Mesenteric fat pad (tissue), 1 donor: ENCODE measurements around the gene GUCY1A2. TPM values are rescaled to one million over a fixed set of nuclear protein-coding genes. Genes with fewer than 3 reads are reported as not detected.

Experiments used
- DNase-seq: peaks from one replicate; pipeline ENCODE4 v3.0.0-alpha.2; 2020; ENCODE audit warnings: low spot score
- total RNA-seq: library from RNA; stranded (reverse); fragmentation: NEBNext Ultra II Directional; extraction: Animal tissue kit (Norgen Biotek cat#: 25700); gene quantifications from one replicate; pipeline ENCODE4 v1.2.1, GENCODE V29; 2021
- donor health status: DM: yes; HTN: yes; CAD: no.

Gene GUCY1A2
- total RNA-seq, 1 donor from 2014 or later, result 6.9 TPM

DNA sequence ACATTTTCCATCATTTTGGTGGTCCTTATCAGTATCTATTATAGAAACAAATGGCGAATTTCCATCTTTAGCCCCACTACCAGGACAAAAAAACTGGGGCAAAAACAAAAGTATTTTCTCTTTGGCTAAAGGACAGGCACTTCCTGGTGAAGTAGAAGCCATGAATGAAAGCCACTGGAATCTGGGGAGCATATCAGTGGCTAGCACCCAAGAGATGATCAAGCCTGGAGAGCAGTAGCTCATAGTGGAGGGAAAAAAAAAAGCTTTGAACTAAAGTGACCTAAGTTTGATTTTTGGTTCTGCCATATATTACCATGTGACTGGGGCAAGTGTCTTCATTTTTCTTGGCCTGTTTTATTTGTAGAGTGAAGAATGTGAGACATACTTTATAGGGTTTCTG is 272.3 kb downstream of the GUCY1A2 start:
- no peak for DNase-seq

DNA sequence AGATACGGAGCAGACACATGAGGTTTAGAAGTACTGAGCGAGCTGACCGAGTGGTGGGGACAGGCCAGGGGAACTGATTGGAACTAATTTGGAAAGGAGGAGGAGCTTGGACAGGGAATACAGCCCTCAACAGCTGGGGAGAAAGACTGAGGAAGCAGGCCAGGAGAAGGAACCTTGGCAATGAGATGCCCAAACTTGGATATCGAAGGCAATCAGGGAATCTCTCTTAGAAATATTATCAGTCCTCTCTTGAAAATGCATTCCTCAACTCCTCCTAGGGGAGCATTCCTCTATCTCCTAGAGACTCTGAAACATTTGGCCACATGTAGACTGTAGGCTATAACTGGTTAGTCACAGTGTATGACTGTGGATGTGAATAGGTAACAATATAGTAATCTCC is 284.6 kb downstream of the GUCY1A2 start:
- no peak for DNase-seq

DNA sequence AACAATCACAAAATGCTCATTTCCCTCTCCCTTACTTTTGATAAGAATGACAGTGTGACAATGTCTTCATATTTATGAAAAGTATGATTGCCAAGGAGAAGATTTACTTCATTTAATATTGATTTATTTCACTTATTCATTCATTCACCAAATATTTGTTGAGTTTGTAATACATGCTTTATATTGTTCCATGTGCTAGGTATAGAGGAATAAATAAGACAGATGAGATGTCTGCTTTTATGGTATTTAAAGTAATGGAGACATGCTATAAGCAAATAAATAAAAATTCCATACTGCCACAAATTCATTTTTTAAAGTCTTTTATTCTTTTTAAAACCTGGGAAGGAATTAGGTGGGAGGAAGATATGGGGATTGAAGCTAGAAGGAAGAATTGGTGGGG is 289.4 kb downstream of the GUCY1A2 start:
- no peak for DNase-seq

DNA sequence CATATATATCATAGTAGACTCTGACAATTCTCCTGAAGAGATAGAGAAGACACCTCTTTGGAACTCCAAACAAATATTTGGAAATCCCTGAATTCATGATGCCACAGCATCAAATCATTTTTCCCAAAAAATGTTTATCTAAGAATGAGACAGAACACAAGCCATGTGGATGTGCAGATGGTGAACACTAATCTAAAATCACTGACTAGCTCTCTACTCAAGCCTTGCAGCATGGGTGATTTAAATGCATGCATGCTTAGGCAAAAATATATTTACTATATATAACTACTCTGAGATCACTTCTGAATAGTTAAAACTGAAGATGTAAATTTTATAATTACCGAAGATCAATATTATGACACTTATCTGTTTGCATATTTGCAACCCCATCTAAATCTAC is 289.9 kb downstream of the GUCY1A2 start:
- no peak for DNase-seq

DNA sequence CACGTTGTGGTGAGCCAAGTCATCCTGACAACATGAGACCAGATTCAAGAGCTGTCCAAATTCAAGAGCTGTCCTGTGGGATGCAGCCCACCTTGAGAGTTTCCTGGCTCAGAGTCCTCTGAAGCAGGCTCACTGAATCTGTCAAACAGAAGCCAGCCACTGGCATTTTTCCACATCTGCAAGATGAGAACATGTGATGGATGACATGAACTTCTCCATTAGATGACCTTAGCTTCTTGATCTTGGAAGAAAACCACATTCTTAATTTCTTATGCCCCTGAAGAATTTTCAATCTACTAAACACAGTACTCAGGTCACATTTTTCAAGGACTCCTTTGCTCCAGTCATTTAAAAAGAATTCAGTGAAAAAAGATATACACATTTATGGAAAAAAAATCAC is 291.0 kb downstream of the GUCY1A2 start:
- DNase-seq, result no peak

DNA sequence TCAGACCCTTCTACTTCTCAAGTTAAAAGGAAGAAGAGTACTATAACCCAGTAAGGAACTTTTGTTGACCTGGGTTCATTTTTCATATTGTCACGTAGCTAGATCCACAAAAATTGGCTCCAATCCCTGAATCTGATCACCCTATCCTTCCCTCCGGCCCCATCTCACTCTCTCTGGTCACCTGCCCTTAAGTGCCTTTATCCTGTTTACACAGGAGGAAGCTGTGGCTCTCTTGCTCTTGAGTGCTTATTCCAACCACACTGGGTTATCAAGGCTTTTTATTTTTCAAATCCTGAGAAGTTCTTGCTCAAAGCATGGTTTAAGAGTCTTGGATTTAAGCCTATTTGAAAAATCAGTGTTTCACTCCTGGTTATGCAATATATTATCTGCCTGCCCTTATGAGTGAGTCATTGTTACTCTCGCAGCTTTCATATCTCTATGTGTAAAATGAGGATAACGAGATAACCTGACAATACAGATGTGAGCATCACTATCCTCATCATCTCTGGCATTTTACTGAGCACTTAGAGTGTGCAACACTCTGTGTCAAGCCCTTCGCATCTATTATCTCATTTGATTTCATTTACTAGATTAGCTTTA is 293.9 kb downstream of the GUCY1A2 start:
- no peak for DNase-seq

DNA sequence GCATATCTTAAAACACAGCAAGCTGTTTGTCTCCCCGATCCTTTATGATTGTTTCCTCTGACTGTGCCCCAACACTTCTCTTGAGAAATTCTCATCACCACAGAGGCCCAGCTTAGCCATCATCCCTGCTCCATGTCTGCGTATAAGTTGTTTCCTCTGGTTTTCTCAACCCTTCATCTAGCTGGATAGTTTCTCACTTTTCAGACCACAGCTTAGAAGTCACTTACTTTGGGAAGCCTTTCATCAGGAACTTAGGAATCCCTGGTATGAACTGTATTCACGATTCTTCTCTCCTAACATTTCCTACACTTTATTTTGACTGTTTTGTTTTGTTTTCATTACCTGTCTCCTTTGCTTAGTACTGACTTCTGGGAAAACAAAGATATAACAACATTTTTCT is 295.2 kb downstream of the GUCY1A2 start:
- no peak for DNase-seq

DNA sequence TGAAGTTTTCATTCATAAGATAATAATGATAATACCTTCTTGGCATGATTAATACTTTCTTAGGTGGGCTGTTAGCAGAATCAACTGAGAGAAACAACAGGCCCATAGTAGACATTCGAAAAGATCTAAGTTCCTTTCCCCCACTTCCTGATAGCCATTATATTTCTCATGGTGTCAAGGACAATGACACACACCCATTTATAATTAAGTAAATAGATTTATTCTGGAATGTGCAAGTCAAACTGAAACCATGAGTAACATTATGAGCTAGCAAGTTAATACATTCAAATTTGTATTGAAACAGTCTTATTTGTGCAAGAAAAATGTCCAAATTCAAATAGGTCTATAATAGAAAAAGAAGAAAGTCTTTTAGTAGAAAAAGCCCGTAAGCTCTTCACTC is 301.1 kb downstream of the GUCY1A2 start:
- no peak for DNase-seq

DNA sequence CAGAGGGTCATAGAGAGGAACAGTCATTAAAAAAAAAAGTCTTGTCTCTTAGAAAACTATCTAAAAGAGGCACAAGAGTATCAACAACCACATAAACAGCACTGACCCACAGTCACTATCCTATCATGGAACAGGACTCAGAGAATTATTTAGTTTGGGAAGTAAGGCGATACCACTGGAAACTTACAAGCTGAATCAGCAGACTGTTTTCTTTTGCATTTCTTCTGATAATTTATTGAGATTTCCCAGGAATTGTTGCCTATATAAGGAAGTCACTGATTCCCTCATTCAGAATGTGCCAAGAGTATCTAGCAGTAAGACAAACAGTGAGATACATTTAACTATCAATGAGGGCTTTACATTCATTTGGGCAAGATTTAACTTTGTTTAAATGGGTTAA is 304.1 kb downstream of the GUCY1A2 start:
- DNase-seq, result no peak

DNA sequence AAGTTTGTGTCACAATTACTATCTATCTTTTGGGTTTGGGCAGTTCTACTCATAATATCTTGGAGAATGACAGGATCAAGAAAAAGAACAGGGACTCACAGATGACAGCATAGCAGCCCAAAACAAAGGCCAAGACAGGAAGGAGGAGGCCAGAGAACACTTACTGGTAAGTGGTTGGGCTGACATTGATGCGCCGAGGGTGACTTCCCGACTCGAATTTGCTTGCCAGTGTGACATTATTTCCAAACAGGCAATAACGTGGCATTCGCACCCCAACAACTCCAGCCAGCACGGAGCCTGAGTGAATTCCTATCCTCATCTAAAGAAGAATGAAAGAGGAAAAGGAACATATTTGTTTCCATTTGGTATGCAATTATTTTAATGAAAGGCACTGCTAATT is 309.9 kb downstream of the GUCY1A2 start:
- no peak for DNase-seq

DNA sequence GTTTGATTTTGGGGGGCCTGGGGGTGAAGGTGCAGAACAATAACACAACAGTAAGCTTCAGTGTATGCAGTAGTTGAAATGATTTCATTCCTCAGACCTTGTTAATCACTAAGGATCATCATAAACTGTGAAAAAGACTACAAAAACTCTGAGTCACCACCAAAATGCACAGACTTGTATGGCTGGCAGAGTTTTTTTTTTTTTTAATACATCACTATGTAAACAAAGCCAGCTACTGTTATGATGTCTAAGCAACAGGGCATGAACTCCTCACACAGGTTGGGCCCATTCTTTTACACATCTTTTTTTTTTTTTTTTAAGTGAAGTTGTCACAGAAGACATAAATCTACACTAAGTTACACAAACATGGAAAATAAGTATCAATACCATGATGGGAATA is 311.9 kb downstream of the GUCY1A2 start:
- DNase-seq, result no peak

DNA sequence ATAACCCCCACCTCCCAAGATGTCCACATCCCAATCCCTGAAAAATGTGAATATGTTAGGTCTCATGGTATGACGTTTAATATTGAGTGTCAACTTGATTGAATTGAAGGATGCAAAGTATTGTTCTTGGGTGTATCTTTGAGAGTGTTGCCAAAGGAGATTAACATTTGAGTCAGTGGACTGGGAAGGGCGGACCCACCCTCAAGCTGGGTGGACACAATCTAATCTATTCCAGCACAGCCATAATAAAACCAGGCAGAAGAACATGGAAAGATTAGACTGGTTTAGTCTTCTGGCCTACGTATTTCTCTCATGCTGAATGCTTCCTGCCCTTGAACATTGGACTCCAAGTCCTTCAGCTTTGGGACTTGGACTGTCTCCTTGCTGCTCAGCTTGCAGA is 315.5 kb downstream of the GUCY1A2 start:
- DNase-seq, result no peak

DNA sequence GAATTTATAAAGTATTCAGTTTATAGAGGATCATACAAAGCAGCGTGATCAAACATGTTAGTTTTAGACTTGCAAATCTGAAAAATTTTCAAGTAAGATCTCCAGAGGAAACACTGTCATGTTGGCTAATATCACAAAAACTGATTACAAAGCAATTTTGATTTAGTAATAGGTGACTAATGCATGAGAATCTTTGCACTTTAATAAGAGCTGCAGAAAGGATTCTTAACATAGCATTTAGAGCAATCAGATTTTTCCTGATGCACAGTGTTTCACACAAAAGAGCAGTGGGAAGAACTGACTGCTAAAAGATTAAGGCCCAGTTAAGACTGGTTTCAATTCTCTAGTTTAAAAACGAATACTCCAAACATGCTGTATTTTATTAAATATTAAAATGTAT is 321.2 kb downstream of the GUCY1A2 start:
- DNase-seq, result no peak

DNA sequence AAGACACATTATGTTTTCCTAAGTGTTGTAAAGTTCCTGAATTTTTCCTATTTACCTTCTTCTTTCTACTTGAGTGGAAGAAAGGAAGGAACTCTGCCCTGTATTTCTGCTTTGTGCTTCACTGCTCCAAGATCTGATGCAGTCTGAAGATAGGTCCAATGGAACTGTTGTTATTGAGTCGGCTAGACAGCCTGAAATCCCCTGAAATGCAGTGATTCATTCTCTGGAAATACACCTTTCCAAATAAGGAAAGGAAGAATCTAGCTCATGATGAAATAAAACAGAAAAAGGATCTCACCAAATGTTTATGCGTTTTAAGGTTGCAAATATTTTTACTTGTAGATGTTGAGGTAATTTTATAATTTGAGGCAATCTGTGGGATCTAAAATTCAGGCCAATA is 322.8 kb downstream of the GUCY1A2 start:
- DNase-seq, result no peak

DNA sequence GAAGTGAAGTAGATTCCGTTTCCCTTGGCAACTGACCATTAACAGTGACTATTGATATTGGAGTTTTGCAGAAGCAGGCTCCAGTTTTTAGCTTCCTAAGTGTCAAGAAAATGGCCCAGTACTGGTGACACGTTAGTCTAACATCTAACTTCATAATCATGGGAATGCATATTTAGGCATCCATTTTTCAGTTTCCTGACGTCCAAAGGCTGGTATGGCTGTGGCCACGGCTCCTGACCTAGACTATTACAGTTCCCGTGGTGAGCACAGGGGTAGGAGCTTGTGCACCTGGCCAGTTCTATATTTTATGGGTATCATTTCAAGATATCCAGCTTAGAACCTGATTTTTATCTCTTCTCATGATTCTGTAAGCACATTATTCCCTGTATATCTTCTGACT is 323.8 kb downstream of the GUCY1A2 start:
- no peak for DNase-seq

DNA sequence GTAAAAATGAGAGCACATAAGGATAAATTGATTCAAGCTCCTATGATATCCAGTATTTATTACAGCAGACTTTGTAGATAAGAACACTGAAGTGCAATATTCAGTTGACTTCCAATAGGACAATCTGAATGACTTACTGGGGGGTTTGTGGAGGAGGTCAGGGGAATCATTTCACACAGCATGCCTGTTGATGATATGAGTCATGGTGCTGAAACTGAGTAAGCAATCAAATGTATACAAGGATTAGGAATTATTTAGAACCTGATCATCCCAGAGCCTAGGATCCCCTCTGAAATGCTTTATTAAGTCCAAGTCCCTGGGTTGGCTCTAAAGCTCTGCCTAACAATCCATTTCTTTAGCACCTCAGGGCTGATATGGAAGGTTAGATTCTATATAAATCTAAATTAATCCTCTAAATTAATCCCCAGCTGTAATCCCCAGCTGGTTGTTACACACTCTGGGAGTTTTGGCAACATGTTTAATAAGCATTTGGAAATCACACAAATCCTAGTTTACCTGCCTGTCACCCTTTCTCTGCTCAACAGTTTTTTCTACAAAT is 326.4 kb downstream of the GUCY1A2 start:
- no peak for DNase-seq

DNA sequence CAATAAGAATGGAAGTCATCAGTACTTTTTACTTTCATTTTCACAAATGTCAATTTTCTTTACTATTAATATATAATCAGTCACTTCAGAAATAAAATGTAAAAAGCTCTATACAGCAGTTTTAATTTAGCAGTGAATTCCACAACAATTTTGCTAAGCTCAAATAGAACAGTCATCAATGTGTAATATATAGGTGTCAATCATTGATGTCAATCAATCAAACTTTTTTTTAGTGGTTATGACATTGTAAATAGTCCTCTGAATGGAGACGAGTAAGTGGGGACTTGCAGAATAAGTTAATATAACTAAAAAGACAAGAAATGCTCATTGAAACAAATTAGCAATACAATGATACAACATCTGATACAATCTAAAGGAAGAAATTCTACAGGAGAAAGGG is 327.4 kb downstream of the GUCY1A2 start:
- no peak for DNase-seq

DNA sequence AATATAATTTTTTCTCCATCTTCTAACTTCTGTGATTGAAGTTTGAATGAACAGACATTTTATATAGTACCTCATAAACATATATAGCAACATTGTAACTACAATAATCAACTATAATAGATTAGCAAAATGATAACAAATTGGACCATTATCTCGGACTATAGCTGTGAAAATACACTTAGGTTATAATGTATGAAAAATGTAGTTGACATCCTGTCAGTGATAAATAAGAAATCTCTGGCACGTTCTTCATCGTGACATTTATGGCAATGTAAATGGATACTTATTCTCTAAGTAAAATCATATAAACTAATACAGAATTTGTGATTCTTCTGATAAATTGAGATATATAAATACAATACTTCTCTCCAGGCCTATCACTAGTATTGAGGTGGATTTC is 333.3 kb downstream of the GUCY1A2 start:
- DNase-seq, result no peak

DNA sequence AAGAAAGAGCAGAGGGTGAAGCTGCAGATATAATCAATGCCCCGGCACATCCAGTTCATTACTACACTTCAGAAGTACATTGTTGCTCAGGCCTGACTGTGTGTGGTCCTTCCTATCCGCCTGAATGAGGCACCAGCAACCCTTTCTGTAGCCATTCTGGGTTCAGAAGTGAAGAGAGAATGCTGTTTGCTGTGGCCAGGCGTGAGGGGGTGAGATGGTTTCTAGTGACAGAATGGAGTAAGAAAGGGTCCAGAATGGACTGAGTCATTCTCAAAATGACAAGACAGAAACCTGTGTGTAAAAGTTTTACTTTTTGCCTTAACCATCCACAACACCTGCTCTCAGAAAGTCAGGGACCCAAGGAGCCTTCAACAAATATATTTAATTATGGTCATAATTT is 334.8 kb downstream of the GUCY1A2 start:
- DNase-seq, result no peak

DNA sequence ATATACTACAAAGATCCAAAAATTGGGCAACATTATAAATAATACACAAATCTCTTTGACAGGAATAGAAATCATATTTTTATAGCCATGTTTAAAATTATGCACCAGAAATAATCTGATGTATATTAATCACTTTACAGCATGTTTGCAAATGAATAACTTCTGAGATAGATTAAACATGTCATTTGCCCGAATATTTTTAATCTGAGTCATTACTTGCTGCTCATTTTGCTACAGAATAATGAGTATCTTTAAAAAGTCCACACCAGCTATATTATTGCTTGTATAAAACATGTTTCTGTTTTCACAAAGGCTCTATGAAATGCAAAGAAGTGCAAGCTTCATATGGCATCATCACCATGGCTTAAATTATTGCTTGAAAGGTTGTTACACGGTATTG is 336.8 kb downstream of the GUCY1A2 start:
- DNase-seq, result no peak

DNA sequence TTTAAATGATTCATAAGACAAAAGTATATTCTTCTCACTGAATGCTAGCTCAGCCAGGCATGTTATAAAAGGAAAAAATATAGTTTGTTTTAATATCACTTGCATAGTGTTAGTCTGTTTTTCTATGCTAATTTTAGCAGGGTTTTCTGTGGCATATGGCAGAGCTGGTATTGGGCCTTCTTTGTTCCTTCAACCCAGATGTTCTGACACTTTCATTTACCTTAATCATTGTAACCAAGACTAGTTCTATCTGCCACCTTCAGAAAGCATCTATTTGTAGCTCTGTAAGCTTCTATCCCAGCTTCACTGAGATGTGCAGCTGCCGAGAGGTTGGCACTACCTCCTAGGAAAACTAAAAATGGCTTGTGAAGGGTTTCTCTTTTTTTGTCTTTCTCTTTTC is 338.7 kb downstream of the GUCY1A2 start:
- no peak for DNase-seq

DNA sequence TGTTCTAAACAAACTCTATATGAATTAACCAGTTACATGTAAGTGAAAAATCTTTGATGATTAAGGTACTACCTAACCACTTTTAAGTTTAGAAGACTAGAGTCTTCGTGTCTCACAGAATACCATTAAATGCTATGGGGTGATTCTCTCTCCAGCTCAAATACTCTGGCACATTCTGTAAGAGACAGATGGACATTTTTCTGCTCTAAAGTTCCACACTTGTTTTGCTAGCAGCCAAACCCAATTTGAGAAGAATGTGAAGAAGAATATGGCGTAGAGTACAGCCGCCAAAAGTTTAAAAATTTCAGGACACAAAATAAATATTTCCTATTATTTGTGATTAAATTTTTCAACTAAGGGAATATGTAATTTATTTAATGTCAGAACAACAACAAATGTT is 339.1 kb downstream of the GUCY1A2 start:
- DNase-seq, result no peak

DNA sequence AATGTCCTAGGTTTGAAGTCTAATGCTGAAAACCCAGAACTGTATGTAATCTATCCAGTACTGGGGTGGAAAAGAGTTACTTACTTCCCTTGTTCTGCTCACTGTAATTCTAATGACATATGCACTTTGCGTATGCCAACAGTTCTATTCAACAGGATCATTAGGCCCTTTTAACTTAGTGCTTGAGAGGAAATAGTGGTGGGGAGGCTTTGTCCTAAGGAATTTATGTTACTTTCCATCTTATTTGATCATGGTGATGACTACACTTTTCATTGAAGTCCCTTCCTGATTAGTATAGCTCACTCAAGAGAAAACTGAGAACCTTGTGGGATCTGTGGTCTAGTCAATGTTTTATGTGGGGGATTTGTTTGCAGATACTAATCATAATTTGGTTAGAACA is 348.2 kb downstream of the GUCY1A2 start:
- no peak for DNase-seq

DNA sequence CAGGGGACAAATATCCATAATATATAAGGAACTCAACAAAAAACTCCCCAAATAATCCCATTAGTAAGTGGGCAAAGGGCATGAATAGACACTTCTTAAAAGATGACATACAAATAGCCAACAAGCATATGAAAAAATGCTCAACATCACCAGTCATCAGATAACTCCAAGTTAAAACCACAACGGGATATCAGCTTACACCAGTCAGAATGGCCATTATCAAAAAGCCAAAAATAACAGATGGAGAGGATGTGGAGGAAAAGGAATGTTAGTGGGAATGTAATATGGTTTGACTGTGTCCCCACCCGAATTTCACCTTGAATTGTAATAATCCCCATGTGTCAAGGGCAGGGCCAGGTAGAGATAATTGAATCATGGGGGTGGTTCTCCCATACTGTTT is 350.1 kb downstream of the GUCY1A2 start:
- DNase-seq, result no peak
